GM10266 (cell line): Measurements from ENCODE around the gene COL16A1.

ENCODE experiments used
- DNase-seq: peaks from one replicate; pipeline ENCODE4 v3.0.0; 2012; ENCODE audit errors: extremely low spot score
- TF ChIP-seq, protein P1 (sequence below): IDR thresholded peaks from 2 replicates; pipeline ENCODE4 v1.5.1; 2012; ENCODE audit warnings: mild to moderate bottlenecking, low read depth; ENCODE audit not compliant: control insufficient read depth, insufficient read depth; ENCODE audit errors: missing control alignments

The COL16A1 gene

GRCh38 chr1:31675756-31676155 is 28.1 kb downstream of the COL16A1 start:
- no peak for DNase-seq
- TF ChIP-seq, protein P1, sequence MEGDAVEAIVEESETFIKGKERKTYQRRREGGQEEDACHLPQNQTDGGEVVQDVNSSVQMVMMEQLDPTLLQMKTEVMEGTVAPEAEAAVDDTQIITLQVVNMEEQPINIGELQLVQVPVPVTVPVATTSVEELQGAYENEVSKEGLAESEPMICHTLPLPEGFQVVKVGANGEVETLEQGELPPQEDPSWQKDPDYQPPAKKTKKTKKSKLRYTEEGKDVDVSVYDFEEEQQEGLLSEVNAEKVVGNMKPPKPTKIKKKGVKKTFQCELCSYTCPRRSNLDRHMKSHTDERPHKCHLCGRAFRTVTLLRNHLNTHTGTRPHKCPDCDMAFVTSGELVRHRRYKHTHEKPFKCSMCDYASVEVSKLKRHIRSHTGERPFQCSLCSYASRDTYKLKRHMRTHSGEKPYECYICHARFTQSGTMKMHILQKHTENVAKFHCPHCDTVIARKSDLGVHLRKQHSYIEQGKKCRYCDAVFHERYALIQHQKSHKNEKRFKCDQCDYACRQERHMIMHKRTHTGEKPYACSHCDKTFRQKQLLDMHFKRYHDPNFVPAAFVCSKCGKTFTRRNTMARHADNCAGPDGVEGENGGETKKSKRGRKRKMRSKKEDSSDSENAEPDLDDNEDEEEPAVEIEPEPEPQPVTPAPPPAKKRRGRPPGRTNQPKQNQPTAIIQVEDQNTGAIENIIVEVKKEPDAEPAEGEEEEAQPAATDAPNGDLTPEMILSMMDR, result no peak

- no peak for DNase-seq
- TF ChIP-seq, protein P1, result no peak
Observed at GRCh38 chr1:31675161-31675560, 28.7 kb downstream of the COL16A1 start.

- TF ChIP-seq, protein P1, result no peak
- no peak for DNase-seq
Observed at GRCh38 chr1:31674626-31675025, 29.2 kb downstream of the COL16A1 start.

DNA sequence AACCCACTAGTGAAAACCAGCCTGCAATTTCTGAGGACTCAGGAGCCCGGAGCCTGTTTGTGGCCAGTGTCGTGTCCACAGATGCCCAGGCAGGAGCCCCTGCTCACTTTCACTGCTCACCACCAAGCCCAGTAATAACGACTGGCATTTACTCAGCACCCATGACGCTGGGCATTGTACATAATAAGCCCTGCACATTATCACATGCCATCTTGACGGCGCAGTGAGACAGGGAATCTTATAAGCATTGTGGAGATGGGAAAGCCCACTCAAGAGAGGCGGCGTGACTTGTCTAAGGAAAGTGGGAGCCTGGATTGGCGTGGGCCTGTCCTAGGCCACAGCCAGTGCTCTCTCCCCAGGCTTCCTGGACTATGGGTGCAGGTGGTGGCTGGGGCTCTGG is 30.4 kb downstream of the COL16A1 start:
- TF ChIP-seq, protein P1, result no peak

GRCh38 chr1:31672986-31673385 is 30.8 kb downstream of the COL16A1 start:
- no peak for DNase-seq
- TF ChIP-seq, protein P1, result no peak

More for the DNA sequence above, 30.4 kb downstream of the COL16A1 start:
- no peak for DNase-seq

DNA sequence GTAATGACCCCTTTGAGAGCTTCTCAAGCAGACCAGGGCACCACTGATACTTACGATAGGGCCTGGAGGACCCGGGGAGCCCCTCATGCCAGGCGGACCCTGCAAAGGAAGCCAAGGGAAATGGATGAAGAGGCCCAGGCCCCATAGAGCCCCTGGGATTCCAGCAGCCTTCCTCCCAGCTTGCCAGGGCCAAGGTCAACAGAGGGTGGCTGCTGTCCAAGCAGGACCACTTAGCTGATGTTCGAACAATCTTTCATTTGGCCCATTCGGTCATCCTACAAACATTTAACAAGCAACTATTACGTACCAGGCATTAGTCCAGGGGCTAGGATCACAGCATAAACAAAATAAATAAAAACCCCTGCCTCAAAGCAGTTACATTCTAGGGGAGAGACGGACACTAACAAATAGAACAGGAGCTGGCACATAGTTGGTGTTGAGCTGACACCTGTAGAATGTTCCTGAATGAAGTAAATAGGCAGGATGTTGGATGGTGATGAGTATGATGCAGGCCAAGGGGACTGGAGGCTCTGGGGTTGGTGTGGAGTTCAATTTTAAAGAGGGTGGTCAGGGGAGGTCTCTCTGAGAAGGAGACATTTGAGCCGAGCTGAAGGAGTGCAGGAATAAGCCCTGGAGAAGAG is 32.1 kb downstream of the COL16A1 start:
- TF ChIP-seq, protein P1, result no peak
- no peak for DNase-seq

- DNase-seq, result no peak
- TF ChIP-seq, protein P1, result no peak
Observed at GRCh38 chr1:31671147-31671546, 32.7 kb downstream of the COL16A1 start.
